PFSK-1 (cell line): Measurements from ENCODE around the gene IFI27L1.

Source experiments
- FOXP2 ChIP-seq: optimal IDR thresholded peaks from 2 replicates; pipeline ENCODE3; 2011; ENCODE audit warnings: borderline replicate concordance, control low read depth, inconsistent platforms; ENCODE audit not compliant: insufficient read depth; ENCODE audit errors: extremely low read length, extremely low read depth
- POLR2AphosphoS5 ChIP-seq: IDR thresholded peaks from 2 replicates; pipeline ENCODE4 v1.6.1; 2012; ENCODE audit warnings: low read depth, mild to moderate bottlenecking, control low read depth, low read length, moderate library complexity
- REST ChIP-seq, 2 experiments: IDR thresholded peaks; 2 replicates each; pipeline versions ENCODE4 v1.6.1 to v1.8.0; 2011 to 2012; ENCODE audit warnings: low read depth in 2 of 2, low read length in 2 of 2, control low read depth in 1 of 2, inconsistent platforms in 1 of 2, mild to moderate bottlenecking in 1 of 2, moderate library complexity in 1 of 2; ENCODE audit not compliant: insufficient read depth in 1 of 2
- SIN3A ChIP-seq: IDR thresholded peaks from 2 replicates; pipeline ENCODE4 v1.6.1; 2012; ENCODE audit warnings: mild to moderate bottlenecking, low read length, moderate library complexity, borderline replicate concordance; ENCODE audit not compliant: insufficient read depth
- TAF1 ChIP-seq: IDR thresholded peaks from 2 replicates; pipeline ENCODE4 v1.6.1; 2012; ENCODE audit warnings: low read length, control low read depth, borderline replicate concordance; ENCODE audit not compliant: insufficient read depth

Gene IFI27L1

DNA sequence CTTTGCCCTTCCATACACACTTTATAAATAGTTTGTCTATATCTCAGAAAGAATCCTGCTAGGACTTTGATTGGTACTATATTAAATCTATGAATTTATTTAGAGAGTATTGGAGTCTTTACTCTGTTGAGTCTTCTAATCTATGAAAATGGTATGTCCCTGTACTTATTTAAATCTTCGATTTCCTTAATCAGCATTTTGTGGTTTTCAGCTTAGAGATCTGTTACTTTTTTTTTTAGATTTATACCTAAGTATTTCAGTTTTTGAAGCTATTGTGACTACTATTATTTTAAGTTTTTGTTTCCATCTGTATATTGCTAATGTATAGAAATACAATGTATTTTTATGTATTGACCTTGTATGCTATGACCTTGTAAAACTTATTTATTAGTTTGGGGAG, 61.7 kb downstream of the IFI27L1 start:
- TF ChIP-seq SIN3A: no peak
- TF ChIP-seq FOXP2: no peak
- no peak for TF ChIP-seq REST (IDR thresholded peaks at IDR 0.05; ENCODE audit: insufficient read depth in 1 of 2, low read depth in 2 of 2, low read length in 2 of 2)
- no peak for TF ChIP-seq TAF1
- no peak for TF ChIP-seq POLR2AphosphoS5

GRCh38 chr14:94143239-94143638, 62.1 kb downstream of the IFI27L1 start:
- TF ChIP-seq POLR2AphosphoS5 (no peak), REST (IDR thresholded peaks at IDR 0.05; ENCODE audit: insufficient read depth in 1 of 2, low read depth in 2 of 2, low read length in 2 of 2) (no peak), SIN3A (no peak), TAF1 (no peak), FOXP2 (no peak)

GRCh38 chr14:94143711-94144110, 62.6 kb downstream of the IFI27L1 start:
- TF ChIP-seq FOXP2 (no peak), REST (IDR thresholded peaks at IDR 0.05; ENCODE audit: insufficient read depth in 1 of 2, low read depth in 2 of 2, low read length in 2 of 2) (no peak), TAF1 (no peak)

GRCh38 chr14:94144765-94145164, 63.7 kb downstream of the IFI27L1 start:
- TF ChIP-seq POLR2AphosphoS5: no peak

GRCh38 chr14:94145902-94146527, 64.9 kb downstream of the IFI27L1 start:
- TF ChIP-seq REST (IDR thresholded peaks at IDR 0.05; ENCODE audit: insufficient read depth in 1 of 2, low read depth in 2 of 2, low read length in 2 of 2): no peak
- TF ChIP-seq SIN3A: no peak
- no peak for TF ChIP-seq POLR2AphosphoS5
- TF ChIP-seq FOXP2: no peak
- TF ChIP-seq TAF1: no peak
